Measurements from ENCODE around the gene SMAD7. TPM values are rescaled to one million over a fixed set of nuclear protein-coding genes. Genes with fewer than 3 reads are reported as not detected.

SMAD7 gene
- total RNA-seq, 5 donors from 2014 or later (not counting 1 experiment from before 2014, with no cell fraction given) = 28.5 to 138 (median 57.7) TPM

DNA sequence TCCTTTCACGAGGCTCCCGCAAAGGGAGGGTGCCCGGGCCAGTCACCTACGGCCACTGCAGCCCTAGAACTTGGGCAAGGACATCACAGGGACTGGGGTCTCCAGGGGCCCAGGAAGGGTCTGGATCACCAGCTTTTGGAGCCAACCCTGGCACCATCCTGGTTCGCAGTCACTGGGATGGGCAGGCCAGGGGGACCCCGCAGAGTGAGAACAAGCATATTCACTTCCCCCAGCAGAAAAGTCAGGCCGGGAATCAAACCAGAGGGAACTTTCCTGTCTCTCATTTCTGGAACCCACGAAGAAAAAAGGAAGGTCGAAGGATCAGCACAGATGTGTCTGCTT, 15.4 kb downstream of the SMAD7 start:
- peak overlapping the region; percentile 66 to 76 for H3K27ac Mint-ChIP-seq
- H3K27me3 ChIP-seq (replicated peaks in 1 of 2; ENCODE audit: control insufficient read depth in 2 of 2, extremely low read depth in 1 of 2, insufficient read depth in 2 of 2, low read length in 1 of 2) = no peaks in the 10 kb centered on the region
- H3K4me1 Mint-ChIP-seq = peaks cover 93 to 97% (median 94%) of the 10 kb centered on the region in 3 donors
- H3K9me3 Mint-ChIP-seq = no peaks in the 10 kb centered on the region
- H3K27ac ChIP-seq (ENCODE audit: low read length) = peak overlapping the region; percentile 59
- H3K36me3 ChIP-seq (ENCODE audit: control insufficient read depth in 2 of 2, extremely low read depth in 1 of 2, insufficient read depth in 1 of 2, low read length in 1 of 2) = peaks cover 0 to 5% of the 10 kb centered on the region in 2 donors
- H3K36me3 Mint-ChIP-seq = peaks cover 4% of the 10 kb centered on the region
- H3K4me1 ChIP-seq (ENCODE audit: control insufficient read depth in 1 of 2, extremely low read depth in 1 of 2, insufficient read depth in 2 of 2, low read length in 2 of 2) = peaks cover 58 to 95% of the 10 kb centered on the region in 2 experiments
- ATAC-seq (replicated peaks in 1 of 4) (no peak), DNase-seq (no peak)
- H3K9me3 ChIP-seq = no peaks in the 10 kb centered on the region
- whole genome bisulfite sequencing (ENCODE audit: insufficient coverage) = 84% methylated on average over 5 of the region's 9 CpGs
- CTCF ChIA-PET = no interaction called here
- peak overlapping the region in 1 of 2 donors; percentile 6 for H3K4me3 ChIP-seq (ENCODE audit: control insufficient read depth in 1 of 2, extremely low read depth in 1 of 2, low read length in 1 of 2)
- peak overlapping the region; percentile 57 to 73 (median 68) for H3K4me3 Mint-ChIP-seq
- POLR2A ChIA-PET = no interaction called here
- H3K27me3 Mint-ChIP-seq = no peaks in the 10 kb centered on the region

DNA sequence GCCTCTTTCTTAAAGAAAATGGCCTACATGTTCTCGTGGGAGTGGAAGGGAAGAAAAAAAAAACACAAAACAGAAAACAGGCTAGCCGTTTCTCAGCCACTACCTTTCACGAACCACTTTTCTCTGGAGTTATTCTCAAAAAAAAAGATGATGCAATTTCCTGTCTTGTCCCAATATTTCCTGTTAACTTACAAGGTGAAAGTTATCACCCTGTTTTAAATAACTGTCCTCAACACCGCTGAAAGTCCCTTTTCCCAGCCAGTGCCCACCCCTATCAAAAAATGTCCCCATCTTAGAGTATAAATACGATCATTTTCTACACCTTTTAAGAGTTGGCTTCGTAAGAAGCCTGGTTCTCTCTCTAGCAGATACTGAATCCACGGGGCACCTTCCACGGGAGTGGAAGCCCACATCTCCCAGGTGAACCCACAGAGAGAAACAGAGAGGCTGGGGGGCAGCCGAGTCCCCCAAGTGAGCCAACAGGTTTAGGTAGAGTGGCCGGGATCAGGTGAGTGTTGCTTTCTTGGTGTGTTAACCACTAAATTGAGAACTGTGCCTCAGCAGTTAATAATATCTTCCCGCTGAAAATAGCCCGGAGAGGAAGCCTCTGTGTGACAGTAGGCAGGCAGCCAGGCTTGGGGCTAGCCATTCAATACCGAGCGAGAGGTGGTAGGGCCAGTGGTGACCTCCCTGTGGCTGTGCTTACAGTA, 15.9 kb downstream of the SMAD7 start:
- Mint-ChIP-seq H3K4me1 (peaks cover 93 to 97% (median 94%) of the 10 kb centered on the region in 3 donors), H3K4me3 (peak overlapping the region; percentile 57 to 73 (median 68)), H3K27me3 (no peaks in the 10 kb centered on the region), H3K9me3 (no peaks in the 10 kb centered on the region), H3K27ac (peak overlapping the region; percentile 66 to 76), H3K36me3 (peaks cover 4% of the 10 kb centered on the region)
- Histone ChIP-seq H3K27ac (ENCODE audit: low read length) (peak overlapping the region; percentile 59), H3K36me3 (ENCODE audit: control insufficient read depth in 2 of 2, extremely low read depth in 1 of 2, insufficient read depth in 1 of 2, low read length in 1 of 2) (peaks cover 0 to 5% of the 10 kb centered on the region in 2 donors), H3K4me3 (ENCODE audit: control insufficient read depth in 1 of 2, extremely low read depth in 1 of 2, low read length in 1 of 2) (peak overlapping the region; percentile 6 to 19), H3K27me3 (replicated peaks in 1 of 2; ENCODE audit: control insufficient read depth in 2 of 2, extremely low read depth in 1 of 2, insufficient read depth in 2 of 2, low read length in 1 of 2) (no peaks in the 10 kb centered on the region), H3K4me1 (ENCODE audit: control insufficient read depth in 1 of 2, extremely low read depth in 1 of 2, insufficient read depth in 2 of 2, low read length in 2 of 2) (peaks cover 54 to 95% of the 10 kb centered on the region in 2 experiments), H3K9me3 (no peaks in the 10 kb centered on the region)
- peak in 1 of 4 experiments; percentile 5 for ATAC-seq (replicated peaks in 1 of 4)
- peak in 1 of 35 experiments; percentile 50 for DNase-seq
- POLR2A ChIA-PET = interaction anchor here in 1 of 2 donors (0.6 kb wide), 1 partner anchor 8 kb away, joined by 3 read pairs; no protein-coding TSS in a partner anchor
- 51% methylated on average over 9 of the region's 14 CpGs for WGBS (ENCODE audit: insufficient coverage)
- CTCF ChIA-PET = interaction anchor here (0.6 to 1.0 kb wide), 3 partner anchors 20 to 33 kb away, joined by 3 to 11 read pairs (median 3); no protein-coding TSS in a partner anchor

DNA sequence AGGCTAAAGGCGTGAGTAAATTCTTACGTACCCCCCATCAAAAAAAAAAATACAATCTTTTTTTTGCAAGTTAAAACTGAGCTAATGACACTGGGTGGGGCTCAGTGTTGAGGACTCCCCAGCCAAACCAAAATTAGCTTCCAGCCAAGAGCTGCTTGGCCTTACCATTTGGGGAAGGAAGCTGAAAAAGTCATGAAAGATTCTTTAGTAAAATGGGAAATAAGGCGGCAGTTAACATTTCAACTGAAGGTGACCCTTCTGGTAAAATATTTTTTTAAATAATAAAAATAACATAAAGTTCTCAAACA, 16.4 kb downstream of the SMAD7 start:
- no peak for ATAC-seq (replicated peaks in 1 of 4)
- H3K4me3 Mint-ChIP-seq = peak overlapping the region; percentile 28 to 73 (median 57)
- Histone ChIP-seq H3K27me3 (replicated peaks in 1 of 2; ENCODE audit: control insufficient read depth in 2 of 2, extremely low read depth in 1 of 2, insufficient read depth in 2 of 2, low read length in 1 of 2) (no peaks in the 10 kb centered on the region), H3K4me1 (ENCODE audit: control insufficient read depth in 1 of 2, extremely low read depth in 1 of 2, insufficient read depth in 2 of 2, low read length in 2 of 2) (peaks cover 54 to 95% of the 10 kb centered on the region in 2 experiments), H3K27ac (ENCODE audit: low read length) (peak overlapping the region; percentile 59), H3K9me3 (no peaks in the 10 kb centered on the region), H3K4me3 (ENCODE audit: control insufficient read depth in 1 of 2, extremely low read depth in 1 of 2, low read length in 1 of 2) (peak overlapping the region in 1 of 2 donors; percentile 5), H3K36me3 (ENCODE audit: control insufficient read depth in 2 of 2, extremely low read depth in 1 of 2, insufficient read depth in 1 of 2, low read length in 1 of 2) (peaks cover 0 to 5% of the 10 kb centered on the region in 2 donors)
- no CpG with 5 or more reads among the region's 3 CpGs for WGBS (ENCODE audit: insufficient coverage)
- peaks cover 4% of the 10 kb centered on the region for H3K36me3 Mint-ChIP-seq
- POLR2A ChIA-PET = interaction anchor here in 1 of 2 donors (0.6 kb wide), 1 partner anchor 9 kb away, joined by 3 read pairs; no protein-coding TSS in a partner anchor
- CTCF ChIA-PET = interaction anchor here (0.6 to 1.0 kb wide), 3 partner anchors 20 to 34 kb away, joined by 3 to 11 read pairs (median 3); no protein-coding TSS in a partner anchor
- H3K27ac Mint-ChIP-seq = peak overlapping the region in 1 of 2 donors; percentile 41
- H3K27me3 Mint-ChIP-seq = no peaks in the 10 kb centered on the region
- H3K9me3 Mint-ChIP-seq = no peaks in the 10 kb centered on the region
- H3K4me1 Mint-ChIP-seq = peaks cover 93 to 97% (median 94%) of the 10 kb centered on the region in 3 donors
- no peak for DNase-seq

DNA sequence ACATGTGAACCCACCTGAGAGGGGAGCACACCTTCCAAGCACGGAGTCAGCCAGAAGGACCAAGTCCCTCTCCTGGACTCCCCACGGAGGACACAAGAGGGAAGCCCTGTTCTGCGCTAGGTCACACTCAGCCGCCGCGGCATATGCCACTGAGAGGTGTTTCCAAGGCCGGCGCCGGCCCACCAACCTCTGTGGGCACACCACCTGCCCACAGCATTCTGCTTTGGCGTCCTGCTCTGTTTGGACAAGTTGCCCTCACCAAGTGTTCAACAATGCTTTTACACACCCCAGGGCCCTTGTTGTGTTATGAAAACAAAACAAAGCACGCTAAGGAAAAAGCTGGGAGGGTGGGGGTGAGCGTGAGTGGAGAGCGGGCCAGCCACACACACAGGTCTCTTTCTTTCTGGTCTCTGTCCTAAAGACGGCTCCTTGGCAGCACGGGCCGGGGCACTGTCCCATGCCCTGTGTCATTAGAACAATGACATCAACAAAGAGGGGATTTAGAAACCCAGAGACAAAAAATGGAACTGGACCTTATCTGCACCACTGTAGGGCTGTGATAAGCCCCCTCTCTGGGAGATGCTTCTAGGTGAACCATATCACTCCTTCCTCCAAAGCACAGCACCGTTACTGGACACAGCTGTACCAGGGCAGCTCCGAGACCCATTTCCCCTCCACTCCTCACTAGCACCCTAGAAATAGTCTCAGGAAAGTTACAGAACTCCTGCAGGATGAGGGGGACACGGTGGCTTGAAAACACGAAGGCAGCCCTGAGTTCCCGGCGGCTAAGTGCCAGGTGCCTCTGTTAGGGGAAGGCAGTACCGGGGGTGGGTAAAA, 17.0 kb downstream of the SMAD7 start:
- H3K27me3 Mint-ChIP-seq = no peaks in the 10 kb centered on the region
- ChIA-PET POLR2A (interaction anchor here in 1 of 2 donors (0.6 kb wide), 1 partner anchor 10 kb away, joined by 3 read pairs; no protein-coding TSS in a partner anchor), CTCF (interaction anchor here (0.6 to 1.0 kb wide), 2 partner anchors 20 to 35 kb away, joined by 3 read pairs; no protein-coding TSS in a partner anchor)
- Histone ChIP-seq H3K27ac (ENCODE audit: low read length) (no peak overlapping the region), H3K9me3 (no peaks in the 10 kb centered on the region), H3K4me1 (ENCODE audit: control insufficient read depth in 1 of 2, extremely low read depth in 1 of 2, insufficient read depth in 2 of 2, low read length in 2 of 2) (peaks cover 55 to 95% of the 10 kb centered on the region in 2 experiments), H3K4me3 (ENCODE audit: control insufficient read depth in 1 of 2, extremely low read depth in 1 of 2, low read length in 1 of 2) (peak overlapping the region in 1 of 2 donors; percentile 19), H3K36me3 (ENCODE audit: control insufficient read depth in 2 of 2, extremely low read depth in 1 of 2, insufficient read depth in 1 of 2, low read length in 1 of 2) (peaks cover 0 to 5% of the 10 kb centered on the region in 2 donors), H3K27me3 (replicated peaks in 1 of 2; ENCODE audit: control insufficient read depth in 2 of 2, extremely low read depth in 1 of 2, insufficient read depth in 2 of 2, low read length in 1 of 2) (no peaks in the 10 kb centered on the region)
- peaks cover 4% of the 10 kb centered on the region for H3K36me3 Mint-ChIP-seq
- peak overlapping the region in 1 of 3 donors; percentile 73 for H3K4me3 Mint-ChIP-seq
- no peak for ATAC-seq (replicated peaks in 1 of 4)
- peaks cover 95 to 98% (median 96%) of the 10 kb centered on the region in 3 donors for H3K4me1 Mint-ChIP-seq
- H3K9me3 Mint-ChIP-seq = no peaks in the 10 kb centered on the region
- DNase-seq = no peak
- H3K27ac Mint-ChIP-seq = peak overlapping the region; percentile 37 to 65
- WGBS (ENCODE audit: insufficient coverage) = 97% methylated on average over 16 of the region's 23 CpGs

DNA sequence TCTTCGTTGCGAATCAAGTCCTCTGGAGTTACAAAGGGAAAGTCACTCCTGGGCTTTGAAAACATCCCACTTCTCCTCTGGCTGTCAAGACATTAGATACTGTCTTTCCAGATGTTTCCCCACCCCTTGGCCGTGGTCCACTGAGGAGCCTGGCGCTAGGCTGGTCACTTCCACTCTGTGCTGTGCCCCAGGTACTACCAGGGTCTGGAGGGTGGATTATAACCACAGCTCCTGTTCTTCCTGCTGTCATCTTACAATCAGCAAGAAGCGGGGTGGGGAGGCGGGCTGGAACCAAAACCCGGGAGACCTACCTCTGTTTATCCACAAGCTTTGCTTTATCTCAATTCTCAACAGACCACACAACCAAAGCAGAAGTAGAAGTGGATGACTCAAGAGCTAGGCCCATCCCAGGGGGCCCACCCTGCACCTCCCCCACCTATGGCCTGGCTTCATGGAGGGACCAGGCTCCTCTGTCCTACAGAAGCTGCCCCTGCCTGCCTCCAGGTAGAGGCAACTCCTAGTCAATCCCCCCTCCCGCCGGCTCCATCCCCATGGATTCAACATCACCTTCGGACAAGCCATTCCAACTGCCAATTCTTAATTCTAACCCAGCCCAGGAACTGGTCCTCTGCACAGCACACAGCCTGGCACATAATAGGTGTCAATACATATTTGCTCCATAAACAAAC, 17.8 kb downstream of the SMAD7 start:
- peak overlapping the region; percentile 76 to 83 for H3K27ac Mint-ChIP-seq
- H3K9me3 Mint-ChIP-seq = no peaks in the 10 kb centered on the region
- WGBS (ENCODE audit: insufficient coverage) = 73% methylated on average over 5 of the region's 10 CpGs
- Histone ChIP-seq H3K9me3 (no peaks in the 10 kb centered on the region), H3K4me1 (ENCODE audit: control insufficient read depth in 1 of 2, extremely low read depth in 1 of 2, insufficient read depth in 2 of 2, low read length in 2 of 2) (peaks cover 58 to 95% of the 10 kb centered on the region in 2 experiments), H3K27me3 (replicated peaks in 1 of 2; ENCODE audit: control insufficient read depth in 2 of 2, extremely low read depth in 1 of 2, insufficient read depth in 2 of 2, low read length in 1 of 2) (no peaks in the 10 kb centered on the region), H3K4me3 (ENCODE audit: control insufficient read depth in 1 of 2, extremely low read depth in 1 of 2, low read length in 1 of 2) (peak overlapping the region in 1 of 2 donors; percentile 30), H3K27ac (ENCODE audit: low read length) (peak overlapping the region; percentile 3), H3K36me3 (ENCODE audit: control insufficient read depth in 2 of 2, extremely low read depth in 1 of 2, insufficient read depth in 1 of 2, low read length in 1 of 2) (peaks cover 0 to 5% of the 10 kb centered on the region in 2 donors)
- ATAC-seq (replicated peaks in 1 of 4) = no peak
- POLR2A ChIA-PET = no interaction called here
- CTCF ChIA-PET = interaction anchor here in 1 of 2 donors (0.6 kb wide), 1 partner anchor 482 kb away, joined by 3 read pairs; no protein-coding TSS in a partner anchor
- H3K4me3 Mint-ChIP-seq = peak overlapping the region; percentile 5 to 73 (median 37)
- DNase-seq = no peak
- H3K27me3 Mint-ChIP-seq = no peaks in the 10 kb centered on the region
- peaks cover 95 to 98% (median 96%) of the 10 kb centered on the region in 3 donors for H3K4me1 Mint-ChIP-seq
- peaks cover 4% of the 10 kb centered on the region for H3K36me3 Mint-ChIP-seq

Data from T-cell (primary cell).